Neural cell (in vitro differentiated cells): ENCODE results near the gene STUM. TPM values are rescaled to one million over a fixed set of nuclear protein-coding genes. Genes with fewer than 3 reads are reported as not detected.

Experiments
- H2AFZ ChIP-seq: fragments of 200-600, 300-800 bp; sonication (generic), shearing (Covaris generic); 2 replicates; pipeline ENCODE4 v1.6.0; 2014; ENCODE audit warnings: low read depth, mild to moderate bottlenecking, antibody characterized with exemption, low read length, moderate library complexity
- H3F3A ChIP-seq: fragments of 200-600 bp; shearing (Covaris generic); 2 replicates; pipeline ENCODE4 v1.6.1; 2016; ENCODE audit warnings: mild to moderate bottlenecking, moderate library complexity, mixed read lengths, antibody characterized with exemption, low read length; ENCODE audit not compliant: insufficient read depth, poor library complexity, severe bottlenecking
- H3K27ac ChIP-seq: fragments of 200-600, 300-800 bp; sonication (generic), shearing (Covaris generic); 2 replicates; pipeline ENCODE4 v1.5.1; 2014; ENCODE audit warnings: mild to moderate bottlenecking, low read length, moderate library complexity
- H3K27me3 ChIP-seq: fragments of 300-800, 200-600 bp; sonication (generic), shearing (Covaris generic); 2 replicates; pipeline ENCODE4 v1.6.0; 2014; ENCODE audit warnings: mild to moderate bottlenecking, low read depth, low read length, moderate library complexity; ENCODE audit not compliant: insufficient read depth
- H3K36me3 ChIP-seq: fragments of 300-800, 200-600 bp; sonication (generic), shearing (Covaris generic); 2 replicates; pipeline ENCODE4 v1.5.1; 2014; ENCODE audit warnings: mild to moderate bottlenecking, antibody characterized with exemption, low read length, moderate library complexity; ENCODE audit not compliant: insufficient read depth
- H3K4me2 ChIP-seq: fragments of 300-800, 200-600 bp; sonication (generic), shearing (Covaris generic); 2 replicates; pipeline ENCODE4 v1.6.0; 2014; ENCODE audit warnings: mild to moderate bottlenecking, low read length
- H3K4me3 ChIP-seq: fragments of 300-800, 200-600 bp; sonication (generic), shearing (Covaris generic); 2 replicates; pipeline ENCODE4 v1.5.1; 2014; ENCODE audit warnings: mild to moderate bottlenecking, low read length, moderate library complexity
- H3K79me2 ChIP-seq: fragments of 200-600 bp; shearing (Covaris generic); replicated peaks from 2 replicates; pipeline ENCODE4 v1.6.0; 2014; ENCODE audit warnings: mild to moderate bottlenecking, low read length, moderate library complexity; ENCODE audit not compliant: insufficient read depth
- H3K9ac ChIP-seq: fragments of 300-800, 200-600 bp; sonication (generic), shearing (Covaris generic); 2 replicates; pipeline ENCODE4 v1.6.1; 2016; ENCODE audit warnings: mild to moderate bottlenecking, low read length, mixed read lengths
- H3K9me2 ChIP-seq: fragments of 200-600 bp; shearing (Covaris generic); 2 replicates; pipeline ENCODE4 v1.6.1; 2016; ENCODE audit warnings: mild to moderate bottlenecking, low read length, mixed read lengths; ENCODE audit not compliant: insufficient read depth
- H3K9me3 ChIP-seq: fragments of 200-600, 300-800 bp; sonication (generic), shearing (Covaris generic); 2 replicates; pipeline ENCODE4 v1.6.1; 2016; ENCODE audit warnings: mild to moderate bottlenecking, mixed run types, low read length, moderate library complexity, mixed read lengths
- H4K20me1 ChIP-seq: fragments of 200-600 bp; shearing (Covaris generic); 2 replicates; pipeline ENCODE4 v1.6.1; 2016; ENCODE audit warnings: mild to moderate bottlenecking, mixed run types; ENCODE audit not compliant: insufficient read depth
- EP300 ChIP-seq: fragments of 450-650 bp; conservative IDR thresholded peaks from 2 replicates; pipeline ENCODE4 v1.6.1; 2014; ENCODE audit warnings: antibody characterized with exemption, mild to moderate bottlenecking, moderate library complexity; ENCODE audit not compliant: poor library complexity, severe bottlenecking
- EZH2 ChIP-seq: fragments of 200-600, 300-800 bp; shearing (Covaris generic), sonication (generic); IDR thresholded peaks from 2 replicates; pipeline ENCODE4 v1.6.1; 2014; ENCODE audit warnings: antibody characterized with exemption, low read length, borderline replicate concordance, mild to moderate bottlenecking; ENCODE audit not compliant: insufficient read depth, poor library complexity, severe bottlenecking
- MXI1 ChIP-seq: fragments of 450-650 bp; conservative IDR thresholded peaks from 2 replicates; pipeline ENCODE4 v1.6.1; 2014; ENCODE audit warnings: antibody characterized with exemption, mild to moderate bottlenecking; ENCODE audit not compliant: poor library complexity, severe bottlenecking
- POLR2AphosphoS5 ChIP-seq: IDR thresholded peaks from 2 replicates; pipeline ENCODE4 v1.6.1; 2012
- RAD21 ChIP-seq: fragments of 450-650 bp; conservative IDR thresholded peaks from 2 replicates; pipeline ENCODE4 v1.6.1; 2014; ENCODE audit warnings: antibody characterized with exemption, mild to moderate bottlenecking, moderate library complexity
- REST ChIP-seq: IDR thresholded peaks from 2 replicates; pipeline ENCODE4 v1.6.1; 2012; ENCODE audit warnings: borderline replicate concordance
- SMC3 ChIP-seq: fragments of 450-650 bp; conservative IDR thresholded peaks from 2 replicates; pipeline ENCODE4 v1.6.1; 2014; ENCODE audit warnings: antibody characterized with exemption, mild to moderate bottlenecking, moderate library complexity; ENCODE audit not compliant: poor library complexity
- TAF1 ChIP-seq: IDR thresholded peaks from 2 replicates; pipeline ENCODE4 v1.6.1; 2012; ENCODE audit warnings: low read depth
- polyA plus RNA-seq: library from polyadenylated mRNA; depleted of rRNA; stranded (reverse); fragments of >200 nt; gene quantifications from 2 replicates; pipeline ENCODE4 v1.2.3, GENCODE V29; 2014
- TF ChIP-seq, protein P1 (sequence below): fragments of 450-650 bp; IDR thresholded peaks from 2 replicates; pipeline ENCODE4 v1.5.1; 2014; ENCODE audit warnings: antibody characterized with exemption, mild to moderate bottlenecking, moderate library complexity; ENCODE audit not compliant: poor library complexity, severe bottlenecking

STUM gene
- polyA plus RNA-seq, 1 donor from 2014 or later, result 0.52 TPM

DNA sequence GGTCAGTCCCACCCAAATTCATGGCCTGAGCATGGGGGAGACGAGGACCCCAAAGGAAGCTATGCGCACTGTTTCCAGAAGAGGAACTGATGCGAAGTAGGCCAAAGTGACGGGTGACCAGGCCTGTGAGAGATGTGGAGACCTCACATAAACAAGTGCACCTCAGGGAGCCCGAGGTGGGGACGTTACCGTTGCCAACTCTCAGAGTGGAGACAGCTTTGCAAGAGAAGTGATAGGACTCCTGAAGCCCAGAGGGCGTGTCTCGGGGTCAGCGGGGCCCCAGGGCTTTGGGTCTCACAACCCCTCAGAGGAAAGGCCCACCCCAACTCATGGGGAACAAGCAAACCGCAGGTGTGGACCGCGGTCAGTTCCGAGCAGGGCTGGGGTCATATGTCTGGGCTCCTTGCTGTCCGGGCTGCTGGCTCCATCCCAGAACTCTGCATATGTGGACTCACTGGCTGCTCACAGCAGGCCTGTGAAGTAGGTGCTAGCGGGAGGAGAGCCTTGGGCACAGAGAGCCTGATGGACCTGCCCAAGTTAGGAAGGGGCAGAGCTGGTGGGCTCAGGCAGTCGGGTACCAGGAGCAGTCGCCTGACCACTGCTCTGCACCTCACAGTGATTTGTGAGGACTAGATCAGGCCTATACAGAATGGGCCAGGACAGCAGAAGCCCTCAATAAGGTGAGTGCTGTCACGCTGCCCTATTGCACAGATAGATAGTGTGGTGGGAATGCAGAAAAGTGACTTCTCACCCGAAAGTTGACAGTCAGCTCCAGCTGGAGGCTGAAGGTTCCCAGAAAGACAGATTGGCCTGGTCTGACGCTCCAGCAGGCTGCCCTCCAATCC, 26.2 kb downstream of the STUM start:
- Histone ChIP-seq H3F3A (no peaks in the 10 kb centered on the region), H3K9me3 (no peaks in the 10 kb centered on the region), H3K27ac (no peak overlapping the region), H2AFZ (no peak overlapping the region), H4K20me1 (no peaks in the 10 kb centered on the region), H3K4me2 (no peak overlapping the region), H3K4me3 (no peak overlapping the region), H3K27me3 (no peaks in the 10 kb centered on the region), H3K9ac (no peak overlapping the region), H3K9me2 (no peaks in the 10 kb centered on the region), H3K79me2 (no peaks in the 10 kb centered on the region), H3K36me3 (no peaks in the 10 kb centered on the region)
- TF ChIP-seq SMC3 (no peak), EP300 (no peak), REST (no peak), POLR2AphosphoS5 (no peak), RAD21 (no peak), TAF1 (no peak), EZH2 (no peak), MXI1 (no peak)
- TF ChIP-seq, protein P1, sequence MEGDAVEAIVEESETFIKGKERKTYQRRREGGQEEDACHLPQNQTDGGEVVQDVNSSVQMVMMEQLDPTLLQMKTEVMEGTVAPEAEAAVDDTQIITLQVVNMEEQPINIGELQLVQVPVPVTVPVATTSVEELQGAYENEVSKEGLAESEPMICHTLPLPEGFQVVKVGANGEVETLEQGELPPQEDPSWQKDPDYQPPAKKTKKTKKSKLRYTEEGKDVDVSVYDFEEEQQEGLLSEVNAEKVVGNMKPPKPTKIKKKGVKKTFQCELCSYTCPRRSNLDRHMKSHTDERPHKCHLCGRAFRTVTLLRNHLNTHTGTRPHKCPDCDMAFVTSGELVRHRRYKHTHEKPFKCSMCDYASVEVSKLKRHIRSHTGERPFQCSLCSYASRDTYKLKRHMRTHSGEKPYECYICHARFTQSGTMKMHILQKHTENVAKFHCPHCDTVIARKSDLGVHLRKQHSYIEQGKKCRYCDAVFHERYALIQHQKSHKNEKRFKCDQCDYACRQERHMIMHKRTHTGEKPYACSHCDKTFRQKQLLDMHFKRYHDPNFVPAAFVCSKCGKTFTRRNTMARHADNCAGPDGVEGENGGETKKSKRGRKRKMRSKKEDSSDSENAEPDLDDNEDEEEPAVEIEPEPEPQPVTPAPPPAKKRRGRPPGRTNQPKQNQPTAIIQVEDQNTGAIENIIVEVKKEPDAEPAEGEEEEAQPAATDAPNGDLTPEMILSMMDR, result no peak

DNA sequence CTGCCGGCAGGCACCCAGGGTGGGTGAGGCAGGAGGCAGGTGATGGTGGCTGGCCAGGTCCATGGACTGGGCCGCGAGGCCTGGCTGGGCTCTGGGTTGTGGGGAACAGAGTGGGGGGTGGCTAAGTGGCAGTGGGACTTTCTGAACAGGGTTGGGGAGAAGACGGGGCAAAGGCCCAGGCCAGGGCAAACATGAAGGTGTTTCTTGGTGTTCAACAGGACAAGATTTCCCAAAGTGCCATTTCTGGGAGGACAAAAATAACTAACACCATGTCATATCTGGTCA, 26.8 kb downstream of the STUM start:
- H3K27ac ChIP-seq, result no peak overlapping the region
- H3K36me3 ChIP-seq, result no peaks in the 10 kb centered on the region
- H3F3A ChIP-seq, result no peaks in the 10 kb centered on the region
- no peaks in the 10 kb centered on the region for H3K9me2 ChIP-seq
- no peak overlapping the region for H3K4me3 ChIP-seq
- no peaks in the 10 kb centered on the region for H4K20me1 ChIP-seq
- no peaks in the 10 kb centered on the region for H3K27me3 ChIP-seq
- no peak overlapping the region for H2AFZ ChIP-seq
- H3K79me2 ChIP-seq, result no peaks in the 10 kb centered on the region
- H3K4me2 ChIP-seq, result no peak overlapping the region
- H3K9me3 ChIP-seq, result no peaks in the 10 kb centered on the region
- no peak overlapping the region for H3K9ac ChIP-seq
- TF ChIP-seq REST (no peak), TAF1 (no peak), SMC3 (no peak), EP300 (no peak), POLR2AphosphoS5 (no peak), MXI1 (no peak), RAD21 (no peak), EZH2 (no peak)
- TF ChIP-seq, protein P1, result no peak
